Measurements from ENCODE around the gene BCAP31. TPM values are rescaled to one million over a fixed set of nuclear protein-coding genes. Genes with fewer than 3 reads are reported as not detected.
"Not testable (repeated sequence)": the region's sequence is repeated elsewhere in the genome, so short reads cannot be mapped to it uniquely, and the experiment has no call there.

Gene BCAP31
- total RNA-seq, 8 experiments from 2014 or later, result 70.0 to 239 (median 86.4) TPM

DNA sequence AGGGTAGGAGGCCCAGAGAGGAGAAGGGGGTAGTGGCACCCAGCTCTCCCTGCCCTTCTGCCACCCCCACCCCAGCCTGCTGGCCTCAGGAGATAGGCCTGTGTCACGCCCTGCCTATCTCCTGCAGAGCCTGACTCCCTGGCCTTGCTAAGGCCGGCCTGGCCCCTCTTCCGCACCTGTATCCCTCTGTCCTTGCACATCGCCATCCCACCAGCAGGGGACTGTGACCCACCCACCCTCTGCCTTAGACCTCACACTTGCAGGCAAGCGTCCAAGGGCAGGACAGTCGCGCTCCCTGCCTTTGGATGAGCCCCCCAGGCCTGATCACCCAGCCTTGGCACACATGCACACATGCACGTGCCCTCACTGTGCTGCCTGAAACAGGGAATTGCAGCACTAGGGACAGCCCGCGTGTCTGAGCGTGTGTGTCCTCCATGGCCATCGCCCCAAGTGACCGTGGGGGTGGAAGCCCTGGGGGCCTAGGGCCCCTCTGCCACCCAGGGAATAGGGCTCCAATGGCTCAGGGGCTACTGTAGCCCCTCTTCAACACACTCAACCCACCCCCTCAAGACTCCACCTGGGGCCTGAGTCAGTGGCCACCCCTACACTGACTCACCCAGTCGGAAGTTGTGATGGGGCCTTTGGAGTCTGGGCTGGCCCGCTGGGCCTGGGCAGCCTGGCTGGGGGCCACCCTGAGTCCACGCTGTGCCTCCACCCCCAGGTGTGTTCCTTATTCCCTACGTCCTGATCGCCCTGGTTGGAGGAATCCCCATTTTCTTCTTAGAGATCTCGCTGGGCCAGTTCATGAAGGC lies 34.3 kb downstream of the BCAP31 start:
- peaks cover 21 to 29% of the 10 kb centered on the region in 2 donors for H3K4me1 ChIP-seq (replicated peaks in 1 of 2)
- WGBS, 10 experiments, result 80% methylated on average over 1 of the region's 19 CpGs; no CpG with 5 or more reads in 9 of the 10 experiments
- no peak overlapping the region for H3K27ac ChIP-seq
- in situ Hi-C loops (cut with MboI; ENCODE audit: low pct_unique_long_range_greater_than_20kb in 2 of 9, low sequenced_read_pairs in 9 of 9, unreplicated experiment in 9 of 9), result no loop called here
- ATAC-seq (replicated peaks in 6 of 8), result peak in 7 of 8 experiments; percentile 1 to 5 (median 2)
- peak overlapping the region; percentile 49 to 71 (median 65) for H3K4me3 ChIP-seq

GRCh38 chrX:153688911-153689590 lies 35.1 kb downstream of the BCAP31 start:
- peak overlapping the region; percentile 78 to 79 for H3K27ac ChIP-seq
- in situ Hi-C loops (cut with MboI; ENCODE audit: low pct_unique_long_range_greater_than_20kb in 2 of 9, low sequenced_read_pairs in 9 of 9, unreplicated experiment in 9 of 9), result no loop called here
- peak; percentile 3 to 36 (median 5) for ATAC-seq (replicated peaks in 6 of 8)
- H3K4me1 ChIP-seq (replicated peaks in 1 of 2), result peaks cover 26 to 37% of the 10 kb centered on the region in 2 donors
- 20% methylated on average over 3 of the region's 53 CpGs; no CpG with 5 or more reads in 9 of the 10 experiments for WGBS, 10 experiments
- peak overlapping the region; percentile 49 to 71 (median 65) for H3K4me3 ChIP-seq

DNA sequence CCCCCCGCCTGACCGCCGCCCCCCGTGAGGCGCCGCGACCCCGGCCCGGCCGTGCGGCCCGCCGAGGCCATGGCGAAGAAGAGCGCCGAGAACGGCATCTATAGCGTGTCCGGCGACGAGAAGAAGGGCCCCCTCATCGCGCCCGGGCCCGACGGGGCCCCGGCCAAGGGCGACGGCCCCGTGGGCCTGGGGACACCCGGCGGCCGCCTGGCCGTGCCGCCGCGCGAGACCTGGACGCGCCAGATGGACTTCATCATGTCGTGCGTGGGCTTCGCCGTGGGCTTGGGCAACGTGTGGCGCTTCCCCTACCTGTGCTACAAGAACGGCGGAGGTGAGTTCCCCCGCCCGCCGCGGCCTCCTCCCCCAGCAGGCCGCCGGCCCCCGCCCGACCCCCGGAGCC lies 35.7 kb downstream of the BCAP31 start:
- no peak for ATAC-seq (replicated peaks in 6 of 8)
- WGBS, 10 experiments, result no CpG with 5 or more reads among the region's 57 CpGs
- Histone ChIP-seq H3K4me1 (replicated peaks in 1 of 2) (peaks cover 31 to 40% of the 10 kb centered on the region in 2 donors), H3K4me3 (peak overlapping the region; percentile 49 to 71 (median 65)), H3K27ac (peak overlapping the region; percentile 78 to 79)
- in situ Hi-C loops (cut with MboI; ENCODE audit: low pct_unique_long_range_greater_than_20kb in 2 of 9, low sequenced_read_pairs in 9 of 9, unreplicated experiment in 9 of 9), result no loop called here

- in situ Hi-C loops (cut with MboI; ENCODE audit: low pct_unique_long_range_greater_than_20kb in 2 of 9, low sequenced_read_pairs in 9 of 9, unreplicated experiment in 9 of 9), result no loop called here
Measured at GRCh38 chrX:153688071-153688470, 36.1 kb downstream of the BCAP31 start.

DNA sequence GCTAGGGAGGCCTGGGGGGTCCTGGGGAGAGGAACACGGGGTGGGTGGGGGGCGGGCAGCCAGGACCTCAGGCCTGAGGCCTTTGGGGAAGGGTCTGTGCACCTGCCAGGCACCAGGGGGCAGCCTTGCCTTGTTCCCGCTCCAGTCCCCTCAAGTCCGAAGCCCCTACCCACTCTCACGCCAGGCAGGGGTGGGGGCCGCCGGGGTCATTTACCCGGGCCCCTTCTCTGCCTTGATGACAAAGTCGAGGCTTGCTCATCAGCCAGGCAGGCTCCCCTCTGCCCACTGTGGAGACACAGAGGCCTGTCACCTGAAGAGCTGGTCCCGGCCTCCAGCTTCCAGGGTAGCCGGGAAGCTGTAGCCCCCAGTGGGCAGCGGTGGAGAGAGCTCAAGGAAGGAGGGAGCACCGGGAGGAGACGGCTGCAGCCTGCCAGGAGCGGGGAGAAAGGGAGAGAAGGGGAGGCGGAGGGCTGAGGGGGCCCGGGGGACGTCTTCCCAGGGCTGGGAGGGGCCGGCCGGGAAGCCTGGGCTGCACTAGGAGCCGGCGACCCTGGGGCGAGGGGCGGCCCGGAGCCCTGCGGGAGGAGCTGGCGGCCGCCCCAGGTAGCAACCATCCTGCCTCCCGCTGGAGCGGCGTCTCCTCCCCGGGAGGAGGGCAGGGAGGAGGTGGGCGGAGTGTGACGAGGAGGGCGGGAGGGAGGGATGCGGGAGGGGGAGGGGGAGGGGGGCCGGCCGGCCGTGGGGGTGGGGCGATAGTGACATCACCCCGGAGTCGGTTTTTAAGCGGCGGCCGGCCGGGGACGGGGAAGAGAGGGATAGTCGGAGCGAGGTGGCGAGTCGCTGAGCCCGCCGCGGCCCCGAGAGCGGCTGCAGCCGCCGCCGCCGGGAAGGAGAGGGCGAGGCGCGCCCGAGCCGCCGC lies 36.8 kb downstream of the BCAP31 start, which contains the start of gene SLC6A8:
Gene SLC6A8, plus strand, starts transcription at position 806 of the 919 bp plus-strand sequence. CDS start 649 bp downstream, outside the sequence.
- H3K4me1 ChIP-seq (replicated peaks in 1 of 2), result peaks cover 32 to 40% of the 10 kb centered on the region in 2 donors
- peak within 1 kb of the TSS; percentile 92 to 97 for H3K27ac ChIP-seq
- peak; percentile 33 to 66 (median 38) for ATAC-seq (replicated peaks in 6 of 8)
- in situ Hi-C loops (cut with MboI; ENCODE audit: low pct_unique_long_range_greater_than_20kb in 2 of 9, low sequenced_read_pairs in 9 of 9, unreplicated experiment in 9 of 9), result no loop called here
- WGBS, 10 experiments, result 0% methylated on average over 1 of the region's 66 CpGs; no CpG with 5 or more reads in 9 of the 10 experiments
- H3K4me3 ChIP-seq, result peak within 1 kb of the TSS; percentile 49 to 71 (median 65)

More at GRCh38 chrX:153688071-153688470, 36.1 kb downstream of the BCAP31 start:
- peak overlapping the region; percentile 71 to 77 for H3K27ac ChIP-seq
- peak in 3 of 8 experiments; percentile 3 to 4 (median 4) for ATAC-seq (replicated peaks in 6 of 8)
- WGBS, 10 experiments, result no CpG with 5 or more reads among the region's 69 CpGs
- H3K4me3 ChIP-seq, result peak overlapping the region; percentile 38 to 71 (median 65)
- peaks cover 32 to 40% of the 10 kb centered on the region in 2 donors for H3K4me1 ChIP-seq (replicated peaks in 1 of 2)

- WGBS, 10 experiments, result no CpG with 5 or more reads among the region's 9 CpGs
- in situ Hi-C loops (cut with MboI; ENCODE audit: low pct_unique_long_range_greater_than_20kb in 2 of 9, low sequenced_read_pairs in 9 of 9, unreplicated experiment in 9 of 9), result no loop called here
- H3K4me3 ChIP-seq, result peak overlapping the region in 3 of 5 donors; percentile 8 to 71 (median 68)
- peaks cover 32 to 40% of the 10 kb centered on the region in 2 donors for H3K4me1 ChIP-seq (replicated peaks in 1 of 2)
- peak overlapping the region; percentile 92 to 97 for H3K27ac ChIP-seq
- peak in 6 of 8 experiments; percentile 18 to 51 (median 43) for ATAC-seq (replicated peaks in 6 of 8)
Measured at GRCh38 chrX:153686711-153687110, 37.5 kb downstream of the BCAP31 start.

- H3K27ac ChIP-seq, result peak overlapping the region; percentile 92 to 97
- in situ Hi-C loops (cut with MboI; ENCODE audit: low pct_unique_long_range_greater_than_20kb in 2 of 9, low sequenced_read_pairs in 9 of 9, unreplicated experiment in 9 of 9), result no loop called here
- ATAC-seq (replicated peaks in 6 of 8), result peak in 5 of 8 experiments; percentile 33 to 54 (median 53)
- peak overlapping the region in 4 of 5 donors; percentile 14 to 71 (median 42) for H3K4me3 ChIP-seq
- peaks cover 32 to 40% of the 10 kb centered on the region in 2 donors for H3K4me1 ChIP-seq (replicated peaks in 1 of 2)
- 49% methylated on average over 4 of the region's 24 CpGs; no CpG with 5 or more reads in 9 of the 10 experiments for WGBS, 10 experiments
Measured at GRCh38 chrX:153685751-153686696, 38.2 kb downstream of the BCAP31 start.

- WGBS, 10 experiments, result 7% methylated on average over 3 of the region's 21 CpGs; no CpG with 5 or more reads in 9 of the 10 experiments
- peak overlapping the region in 4 of 5 donors; percentile 10 to 71 (median 42) for H3K4me3 ChIP-seq
- peak overlapping the region; percentile 92 to 97 for H3K27ac ChIP-seq
- in situ Hi-C loops (cut with MboI; ENCODE audit: low pct_unique_long_range_greater_than_20kb in 2 of 9, low sequenced_read_pairs in 9 of 9, unreplicated experiment in 9 of 9), result no loop called here
- peak in 1 of 8 experiments; percentile 0 for ATAC-seq (replicated peaks in 6 of 8)
- H3K4me1 ChIP-seq (replicated peaks in 1 of 2), result peaks cover 29 to 34% of the 10 kb centered on the region in 2 donors
Measured at GRCh38 chrX:153685156-153685536, 39.0 kb downstream of the BCAP31 start.

- peak overlapping the region in 4 of 5 donors; percentile 10 to 71 (median 42) for H3K4me3 ChIP-seq
- 0% methylated on average over 1 of the region's 21 CpGs; no CpG with 5 or more reads in 9 of the 10 experiments for WGBS, 10 experiments
- H3K27ac ChIP-seq, result peak overlapping the region; percentile 92 to 97
- peaks cover 28 to 32% of the 10 kb centered on the region in 2 donors for H3K4me1 ChIP-seq (replicated peaks in 1 of 2)
- in situ Hi-C loops (cut with MboI; ENCODE audit: low pct_unique_long_range_greater_than_20kb in 2 of 9, low sequenced_read_pairs in 9 of 9, unreplicated experiment in 9 of 9), result no loop called here
- ATAC-seq (replicated peaks in 6 of 8), result peak in 5 of 8 experiments; percentile 1 to 30 (median 17)
Measured at GRCh38 chrX:153684467-153685155, 39.6 kb downstream of the BCAP31 start.

- in situ Hi-C loops (cut with MboI; ENCODE audit: low pct_unique_long_range_greater_than_20kb in 2 of 9, low sequenced_read_pairs in 9 of 9, unreplicated experiment in 9 of 9), result not testable (repeated sequence)
- 80 to 90% (median 80%) methylated on average over 1 to 3 of the region's 8 CpGs; no CpG with 5 or more reads in 6 of the 10 experiments for WGBS, 10 experiments
Measured at GRCh38 chrX:153683486-153683885, 40.7 kb downstream of the BCAP31 start.

DNA sequence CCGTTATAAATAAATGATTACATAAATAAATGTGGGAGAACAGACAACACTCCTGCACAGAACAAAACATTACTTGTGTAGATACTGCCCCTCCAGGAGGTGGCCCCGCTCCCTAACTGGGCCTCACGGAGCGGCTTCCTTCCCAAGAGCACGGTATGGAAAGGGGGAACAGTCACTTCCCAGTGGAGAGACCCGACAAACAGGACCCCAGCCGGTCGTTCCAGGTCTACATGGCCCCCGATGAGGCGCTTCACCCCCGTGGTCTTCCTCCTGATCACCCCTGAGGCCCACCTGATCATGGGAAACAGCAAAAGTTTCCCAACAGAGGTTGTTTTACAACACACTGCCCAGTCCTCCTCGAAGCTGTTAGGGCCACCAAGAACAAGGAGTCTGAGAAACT lies 43.0 kb downstream of the BCAP31 start:
- in situ Hi-C loops (cut with MboI; ENCODE audit: low pct_unique_long_range_greater_than_20kb in 2 of 9, low sequenced_read_pairs in 9 of 9, unreplicated experiment in 9 of 9), result no loop called here
- Histone ChIP-seq H3K27ac (no peak overlapping the region), H3K4me3 (no peak overlapping the region), H3K4me1 (replicated peaks in 1 of 2) (peaks cover 22 to 24% of the 10 kb centered on the region in 2 donors)
- WGBS, 10 experiments, result 0 to 85% (median 61%) methylated on average over 1 to 5 of the region's 12 CpGs; no CpG with 5 or more reads in 5 of the 10 experiments
- no peak for ATAC-seq (replicated peaks in 6 of 8)

More at GRCh38 chrX:153683486-153683885, 40.7 kb downstream of the BCAP31 start:
- not testable (repeated sequence) for H3K4me3 ChIP-seq; H3K27ac ChIP-seq; ATAC-seq (replicated peaks in 6 of 8)
- peaks cover 28 to 32% of the 10 kb centered on the region in 2 donors for H3K4me1 ChIP-seq (replicated peaks in 1 of 2)

All from motor neuron (in vitro differentiated cells).